ENCODE data around the gene PPOX.

DNA sequence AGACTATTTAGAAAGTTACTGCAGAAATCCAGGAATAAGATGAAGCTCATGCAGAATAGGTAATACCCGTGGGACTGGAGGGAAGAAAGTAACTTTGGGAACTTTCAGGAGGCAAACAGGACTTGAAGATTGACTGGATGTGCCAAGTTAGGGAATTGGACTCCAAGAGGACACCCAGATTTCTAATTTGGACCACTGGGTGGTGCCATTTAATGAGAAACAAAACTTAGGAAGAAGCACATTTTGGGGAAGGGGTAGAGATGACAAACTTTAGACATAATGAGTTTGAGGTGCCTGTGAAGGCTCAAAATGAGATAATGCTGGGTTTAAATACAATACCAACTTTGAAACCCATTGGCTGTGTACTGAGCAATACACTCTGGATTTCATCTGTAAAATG, 14.4 kb downstream of the PPOX start:
- TF ChIP-seq CTCF (IDR thresholded peaks at IDR 0.05) (peak in 1 of 6 experiments; percentile 22), POLR2A (IDR thresholded peaks at IDR 0.05) (no peak)

All from upper lobe of left lung (tissue), 4 donors.